HUES64 (cell line): ENCODE measurements around the gene STAP2.

ENCODE experiments used
- H3K27ac ChIP-seq: 2 replicates; pipeline ENCODE4 v1.7.0; 2013; ENCODE audit warnings: low read depth, low read length, inconsistent platforms
- H3K27me3 ChIP-seq: 2 replicates; pipeline ENCODE4 v1.6.1; 2013; ENCODE audit warnings: mild to moderate bottlenecking, low read length; ENCODE audit not compliant: insufficient read depth
- H3K36me3 ChIP-seq: 2 replicates; pipeline ENCODE4 v1.6.1; 2013; ENCODE audit warnings: mild to moderate bottlenecking, low read length; ENCODE audit not compliant: insufficient read depth
- H3K4me1 ChIP-seq: 2 replicates; pipeline ENCODE4 v1.6.1; 2013; ENCODE audit warnings: mild to moderate bottlenecking, low read length, moderate library complexity; ENCODE audit not compliant: insufficient read depth
- H3K4me3 ChIP-seq: 2 replicates; pipeline ENCODE4 v1.5.1; 2013; ENCODE audit warnings: mild to moderate bottlenecking, low read length, moderate library complexity
- H3K9ac ChIP-seq: 2 replicates; pipeline ENCODE4 v1.6.1; 2013; ENCODE audit warnings: mild to moderate bottlenecking, low read depth, low read length
- H3K9me3 ChIP-seq: 2 replicates; pipeline ENCODE4 v1.6.1; 2013; ENCODE audit warnings: low read depth, low read length; ENCODE audit not compliant: insufficient read depth
- WGBS: fragments of 150-250, 120-280 bp; methylation state at CpG from one replicate; pipeline ENCODE4 v1.1.7; 2013; ENCODE audit warnings: missing lambda C conversion rate; 5-methylcytosine and 5-hydroxymethylcytosine counted together

The STAP2 gene

DNA sequence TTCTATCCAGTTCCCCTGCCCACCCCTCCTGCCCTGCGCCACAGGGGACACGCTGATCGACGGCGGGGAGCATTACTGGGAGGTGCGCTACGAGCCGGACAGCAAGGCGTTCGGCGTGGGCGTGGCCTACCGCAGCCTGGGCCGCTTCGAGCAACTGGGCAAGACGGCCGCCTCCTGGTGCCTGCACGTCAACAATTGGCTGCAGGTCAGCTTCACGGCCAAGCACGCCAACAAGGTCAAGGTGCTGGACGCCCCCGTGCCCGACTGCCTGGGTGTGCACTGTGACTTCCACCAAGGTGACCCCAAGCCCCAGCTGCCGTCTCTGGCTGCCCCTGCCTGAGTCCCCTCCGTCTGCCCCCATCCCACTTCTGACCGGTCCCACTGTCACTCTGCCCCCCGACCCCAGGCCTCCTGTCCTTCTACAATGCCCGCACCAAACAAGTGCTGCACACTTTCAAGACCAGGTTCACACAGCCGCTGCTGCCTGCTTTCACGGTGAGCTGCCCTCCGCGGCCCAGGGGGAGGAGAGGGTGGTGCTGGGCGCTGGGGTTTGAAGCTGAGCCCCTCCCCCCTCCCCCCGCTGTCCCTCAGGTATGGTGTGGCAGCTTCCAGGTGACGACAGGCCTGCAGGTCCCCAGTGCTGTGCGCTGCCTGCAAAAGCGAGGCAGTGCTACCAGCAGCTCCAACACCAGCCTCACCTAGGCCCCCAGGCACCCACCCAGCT lies 15.5 kb downstream of the STAP2 start:
- WGBS = 92% methylated on average over 36 of the region's 37 CpGs
- H3K4me3 ChIP-seq = no peak overlapping the region
- H3K9ac ChIP-seq = no peak overlapping the region
- no peak overlapping the region for H3K27ac ChIP-seq
- no peaks in the 10 kb centered on the region for H3K4me1 ChIP-seq
- H3K9me3 ChIP-seq = peaks cover 15% of the 10 kb centered on the region; the same call in 1 of the 2 replicates
- H3K36me3 ChIP-seq = peaks cover 26% of the 10 kb centered on the region
- no peaks in the 10 kb centered on the region for H3K27me3 ChIP-seq

- Histone ChIP-seq H3K27ac (no peak overlapping the region), H3K4me3 (no peak overlapping the region), H3K36me3 (peaks cover 39% of the 10 kb centered on the region), H3K9ac (no peak overlapping the region), H3K27me3 (no peaks in the 10 kb centered on the region), H3K9me3 (peaks cover 15% of the 10 kb centered on the region; the same call in 1 of the 2 replicates), H3K4me1 (no peaks in the 10 kb centered on the region)
- WGBS = 93% methylated on average over 2 of the region's 2 CpGs
Observed at GRCh38 chr19:4320419-4320818, 18.2 kb downstream of the STAP2 start.

GRCh38 chr19:4319067-4319718 lies 19.4 kb downstream of the STAP2 start:
- Histone ChIP-seq H3K27me3 (no peaks in the 10 kb centered on the region), H3K27ac (no peak overlapping the region), H3K36me3 (peaks cover 43% of the 10 kb centered on the region), H3K9ac (no peak overlapping the region), H3K4me3 (no peak overlapping the region), H3K4me1 (no peaks in the 10 kb centered on the region), H3K9me3 (peaks cover 15% of the 10 kb centered on the region; the same call in 1 of the 2 replicates)
- WGBS = 96% methylated on average over 2 of the region's 2 CpGs

- no peak overlapping the region for H3K4me3 ChIP-seq
- H3K36me3 ChIP-seq = peaks cover 41% of the 10 kb centered on the region
- H3K9ac ChIP-seq = no peak overlapping the region
- 96% methylated on average over 7 of the region's 7 CpGs for WGBS
- H3K27ac ChIP-seq = no peak overlapping the region
- peaks cover 15% of the 10 kb centered on the region; the same call in 1 of the 2 replicates for H3K9me3 ChIP-seq
- no peaks in the 10 kb centered on the region for H3K4me1 ChIP-seq
- H3K27me3 ChIP-seq = no peaks in the 10 kb centered on the region
Observed at GRCh38 chr19:4318460-4318859, 20.2 kb downstream of the STAP2 start.

GRCh38 chr19:4316956-4317355 lies 21.7 kb downstream of the STAP2 start:
- Histone ChIP-seq H3K27me3 (no peaks in the 10 kb centered on the region), H3K9me3 (peaks cover 15% of the 10 kb centered on the region; the same call in 1 of the 2 replicates), H3K4me3 (no peak overlapping the region), H3K4me1 (no peaks in the 10 kb centered on the region), H3K36me3 (peaks cover 52% of the 10 kb centered on the region), H3K27ac (no peak overlapping the region), H3K9ac (no peak overlapping the region)
- WGBS = 96% methylated on average over 9 of the region's 9 CpGs

GRCh38 chr19:4313847-4314490 lies 24.7 kb downstream of the STAP2 start:
- Histone ChIP-seq H3K36me3 (peaks cover 66% of the 10 kb centered on the region), H3K9me3 (0 out of 2 replicates have a peak, but pooled peaks cover 1% of the 10 kb centered on the region), H3K4me1 (no peaks in the 10 kb centered on the region), H3K9ac (no peak overlapping the region), H3K4me3 (no peak overlapping the region), H3K27me3 (no peaks in the 10 kb centered on the region), H3K27ac (no peak overlapping the region)
- 90% methylated on average over 11 of the region's 12 CpGs for WGBS

GRCh38 chr19:4310247-4311121 lies 28.1 kb downstream of the STAP2 start:
- Histone ChIP-seq H3K4me3 (no peak overlapping the region), H3K9me3 (no peaks in the 10 kb centered on the region), H3K36me3 (peaks cover 66% of the 10 kb centered on the region), H3K4me1 (no peaks in the 10 kb centered on the region), H3K27me3 (no peaks in the 10 kb centered on the region), H3K27ac (no peak overlapping the region), H3K9ac (no peak overlapping the region)
- 93% methylated on average over 22 of the region's 22 CpGs for WGBS

DNA sequence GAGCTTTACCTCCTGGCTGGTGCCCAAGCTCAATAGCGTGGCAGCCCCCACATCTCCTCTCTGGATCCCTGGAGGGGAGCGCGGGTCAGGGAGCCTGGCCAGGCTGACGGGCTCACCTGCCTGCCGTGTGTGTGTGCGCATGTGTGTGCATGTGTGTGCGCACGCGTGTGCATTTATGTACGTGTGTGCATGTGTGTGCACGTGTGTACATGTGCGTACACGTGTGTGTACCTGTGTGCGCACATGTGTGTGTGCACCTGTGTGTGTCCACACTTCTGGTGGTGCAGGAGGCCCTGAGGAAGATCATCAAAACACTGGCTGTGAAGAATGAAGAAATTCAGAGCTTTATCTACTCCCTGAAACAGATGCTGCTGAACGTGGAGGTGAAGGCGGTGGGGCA lies 33.0 kb downstream of the STAP2 start:
- H3K36me3 ChIP-seq = peaks cover 34% of the 10 kb centered on the region
- no peaks in the 10 kb centered on the region for H3K9me3 ChIP-seq
- 92% methylated on average over 16 of the region's 16 CpGs for WGBS
- no peak overlapping the region for H3K4me3 ChIP-seq
- peaks cover 9% of the 10 kb centered on the region for H3K4me1 ChIP-seq
- no peaks in the 10 kb centered on the region for H3K27me3 ChIP-seq
- H3K9ac ChIP-seq = no peak overlapping the region
- no peak overlapping the region for H3K27ac ChIP-seq

GRCh38 chr19:4305257-4305612 lies 33.4 kb downstream of the STAP2 start:
- Histone ChIP-seq H3K36me3 (peaks cover 30% of the 10 kb centered on the region), H3K4me1 (peaks cover 9% of the 10 kb centered on the region), H3K27ac (no peak overlapping the region), H3K27me3 (no peaks in the 10 kb centered on the region), H3K9ac (no peak overlapping the region), H3K4me3 (peak overlapping the region; percentile 43; the same call in 1 of the 2 replicates), H3K9me3 (no peaks in the 10 kb centered on the region)
- 76% methylated on average over 7 of the region's 7 CpGs for WGBS

DNA sequence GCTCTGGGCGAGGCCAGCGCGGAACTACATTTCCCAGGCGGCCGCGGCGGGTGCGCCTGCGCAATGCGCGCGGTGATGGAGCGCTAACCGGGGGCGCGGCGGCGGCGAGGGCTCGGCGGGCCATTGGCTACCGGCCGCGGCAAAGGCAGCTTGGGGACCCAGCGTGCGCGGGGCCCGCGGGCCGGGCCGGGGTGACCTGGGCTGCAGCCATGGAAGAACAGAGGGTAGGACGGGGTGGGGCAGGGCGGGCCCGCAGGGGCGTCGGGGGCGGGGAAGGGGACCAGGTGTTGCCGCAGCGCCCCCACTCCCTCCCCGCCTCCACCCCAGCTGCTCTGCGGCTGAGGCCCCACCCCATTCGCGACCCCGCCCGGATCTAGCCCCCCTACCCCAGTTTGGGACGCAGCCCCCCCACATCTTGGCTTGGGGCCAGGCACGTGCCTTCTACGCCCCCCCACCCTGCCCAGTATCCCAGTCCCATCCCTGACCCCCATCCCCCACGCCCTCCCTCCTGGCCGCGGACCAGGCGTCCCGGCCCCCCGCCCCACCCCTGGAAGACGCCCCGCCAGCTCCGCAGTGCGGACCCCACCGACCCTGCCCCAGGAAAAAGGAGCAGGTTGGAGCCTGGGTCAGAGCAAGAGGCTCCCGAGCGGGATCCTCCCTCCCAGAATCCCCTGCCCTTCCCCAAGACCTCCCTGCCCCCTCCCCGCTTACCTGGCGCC lies 33.9 kb downstream of the STAP2 start, which contains the start of gene FSD1:
Gene FSD1 (plus strand): TSS at position 61 of the 719 bp plus-strand sequence. CDS start 149 bp downstream, at position 210.
- WGBS = 2% methylated on average over 59 of the region's 63 CpGs
- Histone ChIP-seq H3K9ac (no peak within 1 kb of the TSS), H3K4me1 (peaks cover 9% of the 10 kb centered on the region), H3K27me3 (no peaks in the 10 kb centered on the region), H3K9me3 (no peaks in the 10 kb centered on the region), H3K4me3 (peak within 1 kb of the TSS; percentile 43), H3K36me3 (peaks cover 26% of the 10 kb centered on the region), H3K27ac (no peak within 1 kb of the TSS)
